ENCODE results near the gene TRIM54. TPM values are rescaled to one million over a fixed set of nuclear protein-coding genes. Genes with fewer than 3 reads are reported as not detected.
"Not testable (repeated sequence)": the region's sequence is repeated elsewhere in the genome, so short reads cannot be mapped to it uniquely, and the experiment has no call there.

The TRIM54 gene
- total and polyA plus RNA-seq, 4 donors = 0.03 TPM; not detected in 3

GRCh38 chr2:27298391-27299080 lies 16.3 kb downstream of the TRIM54 start:
- WGBS = 87% methylated on average over 18 of the region's 18 CpGs
- TF ChIP-seq REST (IDR thresholded peaks at IDR 0.05) (no peak), ATF3 (IDR thresholded peaks at IDR 0.05) (no peak), GABPA (IDR thresholded peaks at IDR 0.05 in 1 of 2, conservative IDR thresholded peaks at IDR 0.05 in 1 of 2) (no peak), NR2F2 (IDR thresholded peaks at IDR 0.05) (no peak), MAX (IDR thresholded peaks at IDR 0.05) (no peak), CTCF (IDR thresholded peaks at IDR 0.05; ENCODE audit: low read depth, low read length, missing input control) (no peak), ZBTB33 (IDR thresholded peaks at IDR 0.05) (no peak), HNF4A (conservative IDR thresholded peaks at IDR 0.05) (no peak), SP1 (IDR thresholded peaks at IDR 0.05) (no peak), JUND (IDR thresholded peaks at IDR 0.05) (no peak), HNF4G (IDR thresholded peaks at IDR 0.05) (no peak), YY1 (IDR thresholded peaks at IDR 0.05) (no peak)
- peaks cover 0 to 5% (median under 1%) of the 10 kb centered on the region in 4 donors for H3K4me1 ChIP-seq (ENCODE audit: control insufficient read depth in 4 of 4, insufficient read depth in 4 of 4, low read length in 3 of 4)
- H3K27me3 ChIP-seq (ENCODE audit: control insufficient read depth in 4 of 4, insufficient read depth in 4 of 4, low read length in 3 of 4) = no peaks in the 10 kb centered on the region
- no peak overlapping the region for H3K4me3 ChIP-seq (ENCODE audit: low read depth in 1 of 3, low read length in 3 of 3)
- no peak overlapping the region for H3K9ac ChIP-seq (ENCODE audit: low read depth in 1 of 2, low read length in 2 of 2)
- H3K9me3 ChIP-seq (ENCODE audit: control insufficient read depth in 4 of 4, low read length in 3 of 4) = no peaks in the 10 kb centered on the region
- no peak overlapping the region for H3K27ac ChIP-seq (ENCODE audit: low read depth in 1 of 2, low read length in 2 of 2)
- no peak for DNase-seq (ENCODE audit: low spot score)
- no peaks in the 10 kb centered on the region for H3K36me3 ChIP-seq (ENCODE audit: control insufficient read depth in 4 of 4, insufficient read depth in 3 of 4, low read depth in 1 of 4, low read length in 3 of 4)

GRCh38 chr2:27300606-27301005 lies 18.4 kb downstream of the TRIM54 start:
- not testable (repeated sequence) for H3K4me1 ChIP-seq (ENCODE audit: control insufficient read depth in 4 of 4, insufficient read depth in 4 of 4, low read length in 3 of 4); H3K4me3 ChIP-seq (ENCODE audit: low read depth in 1 of 3, low read length in 3 of 3); H3K9ac ChIP-seq (ENCODE audit: low read depth in 1 of 2, low read length in 2 of 2); DNase-seq (ENCODE audit: low spot score); H3K27me3 ChIP-seq (ENCODE audit: control insufficient read depth in 4 of 4, insufficient read depth in 4 of 4, low read length in 3 of 4); H3K9me3 ChIP-seq (ENCODE audit: control insufficient read depth in 4 of 4, low read length in 3 of 4); H3K27ac ChIP-seq (ENCODE audit: low read depth in 1 of 2, low read length in 2 of 2); H3K36me3 ChIP-seq (ENCODE audit: control insufficient read depth in 4 of 4, insufficient read depth in 3 of 4, low read depth in 1 of 4, low read length in 3 of 4)
- 90% methylated on average over 4 of the region's 4 CpGs for WGBS
